BLaER1 treated with 17β-estradiol and CSF1 and Interleukin-3, amounts not matched to agents 10 nM and 100 nM (cell line): ENCODE measurements around the gene ERCC3.
"Not testable (repeated sequence)": the region's sequence is repeated elsewhere in the genome, so short reads cannot be mapped to it uniquely, and the experiment has no call there.

ENCODE experiments used
- H3K27ac ChIP-seq, 11 experiments: shearing (Covaris generic); formaldehyde crosslinking; 2 replicates each; pipeline ENCODE4 v1.8.1; 2022
- H3K27me3 ChIP-seq, 11 experiments: shearing (Covaris generic); formaldehyde crosslinking; 2 replicates each; pipeline ENCODE4 v1.8.1; 2022
- H3K36me3 ChIP-seq, 11 experiments: shearing (Covaris generic); formaldehyde crosslinking; 2 replicates each; pipeline ENCODE4 v1.8.1; 2022
- H3K4me1 ChIP-seq, 10 experiments: shearing (Covaris generic); formaldehyde crosslinking; 2 replicates each; pipeline ENCODE4 v1.8.1; 2022
- H3K4me2 ChIP-seq, 11 experiments: shearing (Covaris generic); formaldehyde crosslinking; 2 replicates each; pipeline ENCODE4 v1.8.1; 2022
- H3K4me3 ChIP-seq, 10 experiments: shearing (Covaris generic); formaldehyde crosslinking; 2 replicates each; pipeline ENCODE4 v1.8.1; 2022
- H3K9ac ChIP-seq, 11 experiments: shearing (Covaris generic); formaldehyde crosslinking; 2 replicates each; pipeline ENCODE4 v1.8.1; 2022
- H3K9me3 ChIP-seq, 11 experiments: shearing (Covaris generic); formaldehyde crosslinking; replicated peaks in 1 of 11; 2 replicates each; pipeline ENCODE4 v1.8.1; 2022
- H4K20me1 ChIP-seq, 11 experiments: shearing (Covaris generic); formaldehyde crosslinking; 2 replicates each; pipeline ENCODE4 v1.8.1; 2022
- Cebpa-rat ChIP-seq, 11 experiments: shearing (Covaris generic); IDR thresholded peaks; 2 replicates each; pipeline ENCODE4 v1.8.1; 2022

The ERCC3 gene

GRCh38 chr2:127275356-127275755 lies 18.6 kb downstream of the ERCC3 start:
- H3K36me3 ChIP-seq: peaks cover 90 to 100% (median 100%) of the 10 kb centered on the region in 11 experiments

DNA sequence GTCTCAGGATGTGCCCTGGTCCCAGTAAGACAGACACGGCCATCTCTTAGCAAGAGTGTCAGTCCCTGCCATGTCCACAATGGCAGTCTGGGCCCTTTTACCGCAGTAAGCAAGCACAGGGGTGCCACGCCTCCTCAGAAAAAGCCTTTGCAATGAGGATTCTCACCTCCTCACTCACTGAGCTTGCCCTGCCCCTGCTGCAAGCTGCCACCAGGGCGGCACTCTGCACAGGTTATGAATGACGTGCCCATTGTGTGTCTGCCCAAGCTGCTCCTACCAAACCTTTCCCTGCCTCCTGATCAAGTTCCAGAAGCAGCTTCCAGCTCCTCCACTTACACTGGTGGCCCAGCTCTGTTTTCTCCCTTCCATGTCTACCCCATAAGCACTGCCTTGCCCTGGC lies 23.3 kb downstream of the ERCC3 start:
- H3K27me3 ChIP-seq: no peaks in the 10 kb centered on the region
- H3K9ac ChIP-seq: no peak overlapping the region
- no peaks in the 10 kb centered on the region for H3K9me3 ChIP-seq
- no peak overlapping the region for H3K4me2 ChIP-seq
- no peaks in the 10 kb centered on the region for H3K4me1 ChIP-seq
- no peak for TF ChIP-seq Cebpa-rat (IDR thresholded peaks at IDR 0.05)
- no peak overlapping the region for H3K27ac ChIP-seq
- no peak overlapping the region for H3K4me3 ChIP-seq
- peaks cover 95 to 100% (median 99%) of the 10 kb centered on the region in 11 experiments for H3K36me3 ChIP-seq
- H4K20me1 ChIP-seq: peaks cover 0 to 18% (median 12%) of the 10 kb centered on the region in 11 experiments; a peak in 12 of 22 replicates

More at GRCh38 chr2:127275356-127275755, 18.6 kb downstream of the ERCC3 start:
- Histone ChIP-seq H3K9ac (no peak overlapping the region), H3K27me3 (no peaks in the 10 kb centered on the region), H3K4me3 (no peak overlapping the region), H3K27ac (no peak overlapping the region), H3K4me1 (peaks cover 0 to 33% (median 3%) of the 10 kb centered on the region in 10 experiments; a peak in 10 of 20 replicates), H3K9me3 (no peaks in the 10 kb centered on the region), H4K20me1 (peaks cover 0 to 50% (median 32%) of the 10 kb centered on the region in 11 experiments; a peak in 15 of 22 replicates), H3K4me2 (no peak overlapping the region)
- TF ChIP-seq Cebpa-rat (IDR thresholded peaks at IDR 0.05): no peak

DNA sequence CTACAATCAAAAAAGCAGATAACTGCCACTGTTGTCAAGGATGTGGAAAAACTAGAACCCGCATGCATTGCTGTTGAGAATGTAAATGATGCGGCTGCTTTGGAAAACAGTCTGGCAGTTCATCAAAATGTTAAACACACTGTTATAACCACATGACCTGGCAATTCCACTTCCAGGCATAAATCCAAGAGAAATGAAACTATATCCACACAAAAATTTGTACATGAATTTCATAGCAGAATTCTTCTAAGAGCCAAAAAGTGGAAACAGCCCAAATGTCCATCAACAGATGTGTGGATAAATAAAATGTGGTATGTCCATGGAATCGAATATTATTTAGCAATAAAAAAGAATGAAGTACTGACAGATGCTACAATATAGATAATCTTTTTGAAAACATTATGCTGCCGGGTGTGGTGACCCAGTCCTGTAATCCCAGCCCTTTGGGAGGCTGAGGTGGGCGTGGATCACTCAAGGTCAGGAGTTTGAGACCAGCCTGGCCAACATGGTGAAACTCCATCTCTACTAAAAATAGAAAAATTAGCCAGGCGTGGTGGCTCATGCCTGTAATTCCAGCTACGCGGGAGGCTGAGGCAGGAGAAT lies 32.0 kb downstream of the ERCC3 start:
- no peak overlapping the region for H3K4me2 ChIP-seq

GRCh38 chr2:127259355-127259754 lies 34.6 kb downstream of the ERCC3 start:
- TF ChIP-seq Cebpa-rat (IDR thresholded peaks at IDR 0.05): no peak
- Histone ChIP-seq H4K20me1 (peaks cover 0 to 11% (median 0%) of the 10 kb centered on the region in 11 experiments; a peak in 2 of 22 replicates), H3K27me3 (no peaks in the 10 kb centered on the region), H3K27ac (no peak overlapping the region), H3K9me3 (no peaks in the 10 kb centered on the region), H3K4me2 (no peak overlapping the region), H3K4me3 (no peak overlapping the region), H3K36me3 (peaks cover 77 to 96% (median 89%) of the 10 kb centered on the region in 11 experiments), H3K9ac (no peak overlapping the region), H3K4me1 (peaks cover 0 to 7% (median 0%) of the 10 kb centered on the region in 10 experiments; a peak in 2 of 20 replicates)

More for the DNA sequence above, 32.0 kb downstream of the ERCC3 start:
- H3K36me3 ChIP-seq: peaks cover 81 to 100% (median 93%) of the 10 kb centered on the region in 11 experiments
- no peaks in the 10 kb centered on the region for H3K27me3 ChIP-seq
- no peaks in the 10 kb centered on the region for H3K9me3 ChIP-seq
- TF ChIP-seq Cebpa-rat (IDR thresholded peaks at IDR 0.05): no peak
- H3K27ac ChIP-seq: no peak overlapping the region
- no peak overlapping the region for H3K9ac ChIP-seq
- H4K20me1 ChIP-seq: peaks cover 0 to 11% (median 0%) of the 10 kb centered on the region in 11 experiments; a peak in 2 of 22 replicates
- H3K4me3 ChIP-seq: no peak overlapping the region
- H3K4me1 ChIP-seq: peaks cover 0 to 1% (median 0%) of the 10 kb centered on the region in 10 experiments; a peak in 1 of 20 replicates

DNA sequence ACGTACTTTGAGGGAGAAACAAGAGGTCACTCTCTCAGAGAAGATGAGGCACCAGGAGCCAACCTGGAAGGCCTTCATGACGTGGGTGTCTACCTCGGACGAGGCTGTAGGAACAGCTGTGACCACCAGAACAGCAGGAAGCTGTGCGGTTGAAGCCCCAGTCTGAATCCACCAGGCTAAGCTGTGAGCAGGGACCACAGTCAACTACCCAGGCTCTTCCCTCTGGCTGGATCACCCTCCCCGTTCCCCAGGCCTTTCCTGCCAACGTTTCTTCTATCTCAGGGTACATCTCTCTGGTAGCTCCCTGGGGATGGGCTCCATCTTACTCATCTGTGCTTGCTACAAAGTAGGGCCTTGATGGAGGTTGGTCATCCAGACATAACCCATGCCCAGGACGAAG lies 37.1 kb downstream of the ERCC3 start:
- H3K27ac ChIP-seq: no peak overlapping the region
- peaks cover 0 to 7% (median 0%) of the 10 kb centered on the region in 10 experiments; a peak in 2 of 20 replicates for H3K4me1 ChIP-seq
- no peak overlapping the region for H3K4me3 ChIP-seq
- TF ChIP-seq Cebpa-rat (IDR thresholded peaks at IDR 0.05): no peak
- no peaks in the 10 kb centered on the region for H3K27me3 ChIP-seq
- H3K36me3 ChIP-seq: peaks cover 58 to 78% (median 67%) of the 10 kb centered on the region in 11 experiments
- H3K4me2 ChIP-seq: no peak overlapping the region
- H3K9ac ChIP-seq: no peak overlapping the region
- peaks cover 0 to 11% (median 0%) of the 10 kb centered on the region in 11 experiments; a peak in 2 of 22 replicates for H4K20me1 ChIP-seq
- H3K9me3 ChIP-seq: no peaks in the 10 kb centered on the region

- H3K4me1 ChIP-seq: peaks cover 0 to 7% (median 0%) of the 10 kb centered on the region in 10 experiments; a peak in 2 of 20 replicates
- no peak overlapping the region for H3K9ac ChIP-seq
- H4K20me1 ChIP-seq: peaks cover 0 to 10% (median 0%) of the 10 kb centered on the region in 11 experiments; a peak in 2 of 22 replicates
- peaks cover 53 to 73% (median 62%) of the 10 kb centered on the region in 11 experiments for H3K36me3 ChIP-seq
- H3K27ac ChIP-seq: no peak overlapping the region
- TF ChIP-seq Cebpa-rat (IDR thresholded peaks at IDR 0.05): no peak
- no peaks in the 10 kb centered on the region for H3K9me3 ChIP-seq
- no peaks in the 10 kb centered on the region for H3K27me3 ChIP-seq
- H3K4me3 ChIP-seq: no peak overlapping the region
- no peak overlapping the region; a peak in 1 of 22 replicates for H3K4me2 ChIP-seq
Observed at GRCh38 chr2:127256381-127256780, 37.6 kb downstream of the ERCC3 start.

DNA sequence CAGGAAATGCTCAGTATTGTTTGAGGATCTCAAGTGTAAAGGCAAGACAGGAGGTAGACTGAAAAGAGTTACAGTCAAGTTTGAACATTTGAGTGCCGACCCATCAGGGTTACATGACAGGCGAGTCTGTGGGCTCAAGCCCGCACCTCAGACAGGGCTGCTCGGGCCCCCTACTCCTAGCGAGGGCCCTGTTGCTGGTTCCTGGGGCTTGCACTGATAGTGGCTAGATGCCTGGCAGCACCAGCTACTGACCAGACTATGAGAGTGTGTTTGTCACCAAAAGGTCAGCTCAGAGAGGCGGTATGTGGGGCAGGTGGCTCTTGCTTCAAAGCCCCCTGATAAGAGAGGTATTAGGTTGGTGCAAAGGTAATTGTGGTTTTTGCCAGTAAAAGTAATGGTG lies 38.2 kb downstream of the ERCC3 start:
- H3K9ac ChIP-seq: no peak overlapping the region
- peaks cover 0 to 10% (median 0%) of the 10 kb centered on the region in 11 experiments; a peak in 2 of 22 replicates for H4K20me1 ChIP-seq
- no peaks in the 10 kb centered on the region for H3K9me3 ChIP-seq
- H3K27ac ChIP-seq: no peak overlapping the region
- TF ChIP-seq Cebpa-rat (IDR thresholded peaks at IDR 0.05): no peak
- H3K4me2 ChIP-seq: no peak overlapping the region
- H3K4me3 ChIP-seq: no peak overlapping the region
- peaks cover 47 to 67% (median 57%) of the 10 kb centered on the region in 11 experiments for H3K36me3 ChIP-seq
- no peaks in the 10 kb centered on the region for H3K27me3 ChIP-seq
- peaks cover 0 to 7% (median 0%) of the 10 kb centered on the region in 10 experiments; a peak in 2 of 20 replicates for H3K4me1 ChIP-seq

GRCh38 chr2:127255146-127255545 lies 38.8 kb downstream of the ERCC3 start:
- H3K36me3 ChIP-seq: peaks cover 41 to 61% (median 51%) of the 10 kb centered on the region in 11 experiments
- peaks cover 0 to 7% (median 0%) of the 10 kb centered on the region in 10 experiments; a peak in 2 of 20 replicates for H3K4me1 ChIP-seq
- H3K27ac ChIP-seq: no peak overlapping the region
- peaks cover 0 to 10% (median 0%) of the 10 kb centered on the region in 11 experiments; a peak in 2 of 22 replicates for H4K20me1 ChIP-seq
- no peaks in the 10 kb centered on the region for H3K27me3 ChIP-seq
- no peak for TF ChIP-seq Cebpa-rat (IDR thresholded peaks at IDR 0.05)
- no peak overlapping the region for H3K4me3 ChIP-seq
- no peak overlapping the region for H3K4me2 ChIP-seq
- no peak overlapping the region for H3K9ac ChIP-seq
- no peaks in the 10 kb centered on the region for H3K9me3 ChIP-seq

DNA sequence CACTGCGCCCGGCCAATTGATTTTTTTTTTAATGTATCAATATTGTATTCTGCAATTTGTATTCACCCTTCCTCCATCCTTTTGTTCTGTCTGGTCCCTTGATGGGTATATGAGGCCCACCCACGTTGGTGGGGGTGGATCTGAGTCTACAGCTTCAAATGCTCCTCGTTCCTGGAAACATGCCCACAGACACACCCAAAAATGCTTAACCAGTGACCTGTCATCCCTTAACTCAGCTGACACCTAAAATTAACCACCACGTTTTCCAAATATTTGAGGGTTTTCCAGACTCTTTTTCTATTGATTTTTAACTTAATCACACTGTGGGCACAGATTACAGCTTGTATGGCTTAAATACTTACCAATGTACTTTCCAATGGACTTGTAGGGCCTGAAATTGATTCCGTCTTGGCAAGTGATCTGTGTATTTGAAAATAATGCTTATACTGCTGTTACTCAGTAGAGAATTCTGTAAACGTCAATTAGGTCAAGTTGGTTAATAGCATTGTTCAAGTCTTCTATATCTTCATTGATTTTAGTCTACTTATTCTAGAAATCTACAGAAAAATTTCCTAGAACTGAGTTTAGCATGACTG lies 39.5 kb downstream of the ERCC3 start:
- H3K9me3 ChIP-seq: no peaks in the 10 kb centered on the region
- no peak overlapping the region for H3K4me3 ChIP-seq
- no peak for TF ChIP-seq Cebpa-rat (IDR thresholded peaks at IDR 0.05)
- no peak overlapping the region for H3K4me2 ChIP-seq
- peaks cover 34 to 54% (median 45%) of the 10 kb centered on the region in 11 experiments for H3K36me3 ChIP-seq
- no peak overlapping the region for H3K9ac ChIP-seq
- peaks cover 0 to 8% (median 0%) of the 10 kb centered on the region in 11 experiments; a peak in 2 of 22 replicates for H4K20me1 ChIP-seq
- H3K27me3 ChIP-seq: no peaks in the 10 kb centered on the region
- peaks cover 0 to 7% (median 0%) of the 10 kb centered on the region in 10 experiments; a peak in 2 of 20 replicates for H3K4me1 ChIP-seq
- no peak overlapping the region for H3K27ac ChIP-seq

DNA sequence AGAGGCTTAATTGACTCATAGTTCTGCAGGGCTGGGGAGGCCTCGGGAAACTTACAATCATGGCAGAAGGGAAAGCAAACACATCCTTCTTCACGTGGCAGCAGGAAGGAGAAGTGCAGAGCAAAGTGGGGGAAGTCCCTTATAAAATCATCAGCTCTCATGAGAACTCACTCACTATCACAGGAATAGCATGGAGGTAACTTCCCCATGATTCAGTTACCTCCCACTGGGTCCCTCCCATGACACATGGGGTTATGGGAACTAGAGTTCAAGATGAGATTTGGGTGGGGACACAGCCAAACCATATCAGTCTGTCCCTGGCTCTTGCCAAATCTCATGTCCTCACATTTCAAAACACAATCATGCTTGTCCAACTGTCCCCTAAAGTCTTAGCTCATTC lies 52.8 kb downstream of the ERCC3 start:
- not testable (repeated sequence) for H3K4me2 ChIP-seq, H4K20me1 ChIP-seq, H3K27me3 ChIP-seq, H3K4me3 ChIP-seq, H3K27ac ChIP-seq, H3K9ac ChIP-seq, H3K4me1 ChIP-seq
- Histone ChIP-seq H3K36me3 (peaks cover 0 to 18% (median 7%) of the 10 kb centered on the region in 11 experiments; a peak in 8 of 22 replicates), H3K9me3 (peaks cover 48 to 62% (median 52%) of the 10 kb centered on the region in 11 experiments)
